8988T (cell line): ENCODE data around the gene SCYGR1.
"Not testable (repeated sequence)": the region's sequence is repeated elsewhere in the genome, so short reads cannot be mapped to it uniquely, and the experiment has no call there.

Source experiments
- DNase-seq: peaks from one replicate; pipeline ENCODE4 v3.0.0; 2011

SCYGR1 gene

DNA sequence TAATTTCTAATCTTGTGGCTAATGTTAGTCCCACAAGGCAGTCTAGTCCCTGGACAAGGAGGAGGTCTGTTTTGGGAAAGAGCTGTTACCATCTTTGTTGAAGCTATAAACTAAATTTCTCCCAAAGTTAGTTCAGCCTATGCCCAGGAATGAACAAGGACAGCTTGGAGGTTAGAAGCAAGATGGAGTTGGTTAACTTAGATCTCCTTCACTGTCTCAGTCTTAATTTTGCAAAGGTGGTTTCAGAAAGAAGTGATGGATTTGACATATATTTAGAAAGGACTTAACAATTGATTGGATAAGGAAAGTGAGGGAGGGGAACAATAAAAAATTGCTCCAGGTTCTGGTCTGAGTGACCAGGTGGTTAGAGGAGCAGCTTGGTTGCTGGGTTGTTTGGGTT, 14.6 kb upstream of the SCYGR1 start:
- DNase-seq = no peak

GRCh38 chr2:227401550-227401949, 13.8 kb upstream of the SCYGR1 start:
- no peak for DNase-seq

DNA sequence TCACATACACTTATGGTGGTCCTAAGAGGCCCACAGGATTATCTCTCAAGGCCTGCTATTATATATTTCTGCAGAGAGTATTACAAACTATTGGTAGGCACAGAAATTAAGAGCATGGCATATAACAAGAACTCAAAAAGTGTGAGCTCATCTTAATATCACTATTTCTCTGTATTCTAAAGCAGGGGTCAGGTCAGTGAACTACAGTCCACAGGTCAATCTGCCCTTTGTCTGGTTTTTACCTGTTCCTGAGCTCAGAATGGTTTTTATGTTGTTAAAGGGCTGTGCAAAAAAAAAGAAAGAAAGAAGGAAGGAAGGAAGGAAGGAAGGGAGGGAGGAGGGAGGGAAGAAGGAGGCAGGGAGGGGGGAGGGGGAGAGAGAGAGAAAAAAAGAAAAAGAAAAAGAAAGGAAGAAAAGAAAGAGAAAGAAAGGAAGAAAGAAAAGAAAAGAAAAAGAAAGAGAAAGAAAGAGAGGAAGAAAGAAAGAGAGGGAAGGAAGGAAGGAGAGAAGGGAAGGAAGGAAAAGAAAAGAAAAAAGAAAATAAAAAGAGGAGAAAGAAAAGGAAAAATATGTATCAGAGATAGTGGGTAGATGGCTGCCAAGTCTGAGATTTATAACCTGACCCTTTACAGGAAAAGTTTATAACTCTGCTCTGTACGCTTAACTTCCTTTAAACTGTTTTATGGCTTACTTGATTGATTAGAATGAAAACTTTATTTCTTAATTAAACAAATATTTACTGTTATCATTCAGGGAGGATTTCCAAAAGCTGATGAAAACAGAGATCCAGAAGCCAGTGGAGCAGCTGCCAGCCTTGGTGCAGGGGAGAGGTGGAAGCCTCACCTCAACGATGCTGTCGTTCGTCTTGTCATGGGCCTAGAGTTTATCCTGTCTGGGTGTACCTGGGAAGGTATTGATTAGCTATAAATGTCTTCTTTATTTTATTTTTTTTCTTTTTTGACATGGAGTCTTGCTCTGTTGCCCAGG, 11.2 kb upstream of the SCYGR1 start:
- DNase-seq = no peak

GRCh38 chr2:227397562-227397961, 9.8 kb upstream of the SCYGR1 start:
- no peak for DNase-seq

GRCh38 chr2:227395556-227395955, 7.8 kb upstream of the SCYGR1 start:
- no peak for DNase-seq

- DNase-seq = no peak
Observed at GRCh38 chr2:227394401-227394800, 6.7 kb upstream of the SCYGR1 start.

DNA sequence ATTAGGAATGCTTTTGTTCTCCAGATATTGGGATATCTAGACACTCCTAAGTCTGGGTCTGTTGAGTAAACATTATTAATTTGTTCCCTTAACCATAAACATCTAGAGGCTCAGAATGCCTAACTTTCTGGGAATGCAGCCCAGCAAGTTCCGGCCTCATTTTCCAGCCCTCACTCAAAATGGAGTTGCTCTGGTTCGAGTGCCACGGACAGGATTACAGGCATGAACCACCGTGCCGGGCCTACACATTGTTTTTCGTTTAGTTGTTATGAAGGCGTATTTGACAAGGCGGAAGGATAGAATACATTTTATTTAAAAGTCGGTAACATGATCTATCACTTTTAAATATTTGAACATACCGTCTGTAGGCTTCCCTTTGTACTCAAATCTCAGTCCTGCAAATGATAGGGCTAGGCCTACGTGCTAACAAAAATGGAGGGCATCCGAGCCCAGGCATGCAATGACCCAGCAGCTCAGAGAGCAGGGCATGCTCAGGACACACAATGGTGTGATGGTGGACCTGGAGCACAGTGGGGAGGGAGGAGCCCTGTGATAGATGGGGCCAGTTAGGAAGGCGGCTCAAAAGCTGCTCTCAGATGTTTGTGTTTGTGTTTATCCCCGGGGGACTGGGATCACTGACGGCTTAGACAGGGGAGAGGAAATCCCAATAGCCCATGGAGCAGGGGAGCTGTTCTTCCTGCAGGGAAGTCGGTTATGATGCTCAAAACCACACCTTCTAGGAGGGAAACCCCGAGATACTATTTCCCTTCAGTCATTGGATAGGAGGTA, 2.9 kb upstream of the SCYGR1 start:
- DNase-seq = no peak

DNA sequence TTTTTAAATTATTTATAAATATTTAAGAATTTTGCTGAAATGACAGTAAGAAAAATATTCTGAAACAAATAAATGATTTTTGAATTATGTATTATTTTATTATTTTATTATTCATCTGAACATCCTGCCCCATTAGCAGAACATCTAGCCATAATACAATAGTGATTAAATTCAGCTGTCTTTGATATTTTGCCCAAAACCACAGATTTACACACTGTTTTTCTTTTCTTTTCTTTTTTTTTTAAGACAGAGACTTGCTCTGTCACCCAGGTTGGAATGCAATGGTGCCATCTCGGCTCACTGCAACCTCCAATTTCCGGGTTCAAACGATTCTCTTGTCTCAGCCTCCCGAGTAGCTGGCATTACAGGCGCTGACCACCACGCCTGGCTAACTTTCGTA, 1.9 kb upstream of the SCYGR1 start:
- no peak for DNase-seq

DNA sequence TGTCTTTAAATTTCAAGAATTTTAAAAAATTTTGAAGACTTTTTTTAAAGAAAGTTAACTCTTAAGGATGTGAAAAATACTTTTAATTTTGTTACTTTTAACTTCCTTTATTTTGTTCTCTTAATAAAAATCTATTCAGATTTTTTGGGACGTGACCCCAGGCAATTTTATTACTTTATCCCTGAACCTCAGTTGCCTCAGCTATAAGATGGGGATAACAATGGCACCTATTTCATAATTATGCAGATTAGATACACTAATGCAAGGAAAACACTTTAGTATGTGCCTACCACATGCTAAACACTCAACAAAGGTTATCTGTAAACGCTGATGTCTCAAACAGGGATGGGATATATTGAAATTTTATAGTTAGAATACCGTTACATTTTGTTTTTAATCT, 1.5 kb upstream of the SCYGR1 start:
- DNase-seq = no peak

DNA sequence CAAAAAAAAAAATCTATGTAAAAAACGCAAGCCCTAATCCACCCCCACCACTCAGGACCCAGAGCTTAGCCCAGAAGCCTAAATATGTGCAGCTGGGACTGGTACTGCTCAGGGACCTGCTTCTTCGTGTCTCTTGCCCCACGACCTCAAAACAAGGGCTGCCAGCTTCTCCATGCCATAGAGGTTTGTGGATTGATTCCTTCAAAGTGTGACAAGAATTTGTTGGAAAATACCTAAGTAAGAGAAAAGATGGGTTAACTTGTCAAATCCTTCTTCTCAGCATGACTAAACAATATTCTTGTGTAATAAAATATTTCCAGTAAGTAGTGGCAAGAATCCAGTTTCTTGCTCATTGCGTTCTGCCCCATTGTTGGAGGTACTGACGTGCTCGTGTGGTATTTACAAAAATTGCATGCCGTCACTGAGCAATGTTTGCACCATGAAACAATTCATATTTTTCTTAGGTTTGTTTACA, 825 bp upstream of the SCYGR1 start:
- DNase-seq = no peak

DNA sequence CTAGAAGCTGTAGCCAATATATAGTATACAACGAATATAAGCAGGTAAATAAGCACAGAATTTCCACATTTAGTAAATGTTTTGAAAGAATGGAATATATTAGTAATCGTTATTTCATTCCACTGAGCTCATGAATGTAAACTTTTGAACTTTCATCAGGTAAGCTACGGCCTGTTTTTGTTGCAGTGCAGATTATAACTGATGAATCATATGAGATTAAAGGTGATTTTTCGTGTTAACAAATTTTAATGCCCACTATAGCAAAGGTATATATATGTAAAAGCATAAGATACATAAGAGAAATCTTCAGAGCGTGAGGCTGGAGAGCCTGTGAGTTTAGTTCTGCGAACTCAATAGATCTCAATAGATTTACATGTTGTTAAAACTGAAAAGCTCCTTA, 1.1 kb downstream of the SCYGR1 start:
- no peak for DNase-seq

DNA sequence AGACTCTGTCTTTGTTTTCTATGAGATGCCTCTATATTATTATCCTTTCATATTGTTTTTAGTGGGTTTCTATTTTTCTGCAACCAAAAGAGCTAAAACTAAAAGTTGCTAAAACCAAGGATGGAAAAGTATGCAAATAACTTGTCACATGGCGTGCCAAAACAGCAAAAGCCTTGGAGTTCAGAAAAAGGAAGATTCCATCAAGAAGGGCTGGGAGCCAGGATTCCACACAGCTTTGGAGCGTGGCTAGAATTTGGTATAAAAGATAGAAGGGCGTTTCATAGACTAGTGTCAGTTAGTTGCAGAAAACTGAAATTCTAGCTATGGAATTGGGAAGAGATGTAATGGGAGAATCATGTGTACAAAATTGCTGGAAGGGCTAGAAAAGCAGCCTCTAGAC, 4.1 kb downstream of the SCYGR1 start:
- DNase-seq = no peak

DNA sequence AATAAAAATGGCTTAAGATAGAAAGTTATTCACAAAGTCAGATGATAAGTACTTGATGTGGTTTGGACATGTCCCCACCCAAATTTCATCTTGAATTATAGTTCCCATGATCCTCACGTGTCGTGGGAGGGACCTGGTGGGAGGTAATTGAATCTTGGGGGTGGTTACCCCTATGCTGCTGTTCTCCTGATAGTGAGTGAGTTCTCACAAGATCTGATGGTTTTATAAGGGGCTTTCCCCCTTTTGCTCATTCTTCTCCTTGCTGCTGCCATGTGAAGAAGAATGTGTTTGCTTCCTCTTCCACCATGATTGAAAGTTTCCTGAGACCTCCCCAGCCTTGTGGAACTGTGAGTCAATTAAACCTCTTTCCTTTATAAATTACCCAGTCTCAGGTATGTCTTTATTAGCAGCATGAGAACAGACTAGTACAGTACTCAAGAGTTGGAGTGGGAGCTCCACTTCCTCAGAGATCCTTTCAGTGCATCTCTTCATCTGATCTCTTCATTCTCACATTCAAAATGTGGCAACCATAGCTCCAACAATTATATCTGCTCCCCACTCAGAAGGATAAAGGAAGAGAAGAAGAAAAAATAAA, 5.4 kb downstream of the SCYGR1 start:
- not testable (repeated sequence) for DNase-seq

GRCh38 chr2:227379095-227379494, 8.7 kb downstream of the SCYGR1 start, which contains the start of gene TM4SF20:
Gene TM4SF20 (minus strand): TSS chr2:227379306. CDS start chr2:227379268, 38 bp downstream.
- DNase-seq = no peak

DNA sequence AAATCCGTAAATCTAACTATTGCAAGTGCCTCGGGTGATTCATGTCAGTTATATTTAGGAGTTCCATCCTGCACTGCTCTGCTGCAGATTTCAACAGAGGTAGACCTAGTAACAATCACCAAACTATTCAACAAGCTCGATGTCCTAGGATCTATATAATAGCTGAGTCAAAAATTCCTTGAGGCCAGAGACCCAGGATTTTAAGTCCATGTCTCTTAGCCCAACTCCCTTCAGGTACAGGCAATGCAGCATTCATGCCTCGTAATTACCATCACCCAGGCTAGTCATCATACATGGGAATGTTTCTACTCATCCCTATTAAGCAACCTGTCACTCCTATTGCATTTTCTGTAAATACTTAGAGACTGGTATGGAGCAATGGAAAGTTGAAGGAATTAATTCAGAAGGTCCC, 9.4 kb downstream of the SCYGR1 start:
- DNase-seq = no peak

- DNase-seq = no peak
Observed at GRCh38 chr2:227377467-227378351, 10.0 kb downstream of the SCYGR1 start.

- no peak for DNase-seq
Observed at GRCh38 chr2:227376656-227377396, 10.9 kb downstream of the SCYGR1 start.

GRCh38 chr2:227374158-227374557, 13.6 kb downstream of the SCYGR1 start:
- no peak for DNase-seq

GRCh38 chr2:227373389-227373788, 14.4 kb downstream of the SCYGR1 start:
- no peak for DNase-seq

DNA sequence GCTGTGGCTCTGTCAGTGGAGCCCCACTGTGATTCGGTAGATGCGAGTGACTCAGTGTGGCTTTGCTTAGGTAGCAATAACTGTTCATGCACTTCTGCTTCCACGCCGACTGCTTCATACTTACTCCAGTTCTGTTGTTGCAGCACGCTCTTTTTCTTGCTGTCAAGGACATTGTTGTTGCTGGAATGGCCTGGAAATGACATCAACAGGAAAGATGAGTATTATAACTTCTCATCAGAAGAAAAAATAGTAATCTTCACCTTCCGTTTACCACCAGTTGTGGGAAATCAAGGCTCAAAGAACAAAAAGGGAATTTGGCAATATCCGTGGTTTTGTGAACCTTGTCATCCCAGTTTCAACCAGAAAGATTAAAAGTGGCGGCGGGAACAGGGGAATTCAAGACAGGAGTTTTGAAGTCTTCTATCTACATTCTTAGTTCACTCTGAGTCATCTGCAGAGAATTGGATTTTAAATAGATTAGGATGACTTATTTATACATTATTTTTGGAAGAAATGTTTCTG, 16.9 kb downstream of the SCYGR1 start:
- no peak for DNase-seq

GRCh38 chr2:227370092-227370491, 17.7 kb downstream of the SCYGR1 start:
- no peak for DNase-seq
